Breast epithelium (tissue), 4 donors: ENCODE data around the gene TYMS. TPM values are rescaled to one million over a fixed set of nuclear protein-coding genes. Genes with fewer than 3 reads are reported as not detected.

ENCODE experiments used
- DNase-seq, 2 donors: peaks; one replicate each; pipeline ENCODE4 v3.0.0-alpha.2; 2019; ENCODE audit warnings: low spot score in 2 of 2
- H3K27ac ChIP-seq, 2 donors: fragments of 200-600 bp; sonication (generic) in 1 of 2; one replicate each; pipeline ENCODE4 v1.5.1; 2016 to 2019; ENCODE audit warnings: mild to moderate bottlenecking in 1 of 2
- H3K27me3 ChIP-seq, 2 donors: fragments of 200-600 bp; sonication (generic) in 1 of 2; one replicate each; pipeline versions ENCODE4 v1.5.1 to v1.6.0; 2017 to 2019; ENCODE audit warnings: control low read depth in 1 of 2, mild to moderate bottlenecking in 1 of 2
- H3K36me3 ChIP-seq: fragments of 200-600 bp; one replicate; pipeline ENCODE4 v1.5.1; 2019
- H3K4me1 ChIP-seq, 2 donors: fragments of 200-600 bp; sonication (generic); one replicate each; pipeline ENCODE4 v1.5.1; 2016 to 2019; ENCODE audit warnings: control low read depth in 1 of 2
- H3K4me3 ChIP-seq, 3 donors: fragments of 200-600 bp; sonication (generic); 1 replicate in 2 of 3; 2 replicates in 1 of 3; pipeline ENCODE4 v1.5.1; 2016 to 2019; ENCODE audit warnings: mild to moderate bottlenecking in 3 of 3, moderate library complexity in 2 of 3
- H3K9me3 ChIP-seq, 2 donors: fragments of 200-600 bp; sonication (generic) in 1 of 2; one replicate each; pipeline ENCODE4 v1.5.1; 2016 to 2019; ENCODE audit warnings: control low read depth in 1 of 2
- CTCF ChIP-seq, 3 donors: fragments of 450-650 bp; IDR thresholded peaks; one replicate each; pipeline ENCODE4 v1.5.1; 2016 to 2017; ENCODE audit warnings: antibody characterized with exemption in 3 of 3, mild to moderate bottlenecking in 3 of 3, moderate library complexity in 3 of 3
- POLR2A ChIP-seq: fragments of 450-650 bp; IDR thresholded peaks from one replicate; pipeline ENCODE4 v1.6.1; 2016; ENCODE audit warnings: antibody characterized with exemption, mild to moderate bottlenecking, moderate library complexity
- POLR2AphosphoS5 ChIP-seq, 3 donors: sonication (generic); formaldehyde crosslinking; IDR thresholded peaks; one replicate each; pipeline ENCODE4 v1.6.1; 2017; ENCODE audit warnings: antibody characterized with exemption in 3 of 3
- intact Hi-C: fragments of 100-400 bp; cut with DNase I; formaldehyde crosslinking; loops from one replicate; pipeline ENCODE4 v1.15.1; 2023; ENCODE audit warnings: low total_unique reads
- total RNA-seq, 3 donors: library from RNA; depleted of rRNA; stranded (reverse); fragments of >200 nt; gene quantifications; one replicate each; pipeline ENCODE4 v1.1.0, GENCODE V29; 2016

TYMS gene
- total RNA-seq, 3 donors from 2014 or later: 1.3 to 2.1 (median 2.0) TPM

- no peaks in the 10 kb centered on the region for H3K36me3 ChIP-seq
- no peaks in the 10 kb centered on the region for H3K9me3 ChIP-seq
- H3K4me1 ChIP-seq: no peaks in the 10 kb centered on the region
- intact Hi-C loops: no loop called here
- DNase-seq: no peak
- no peak overlapping the region for H3K27ac ChIP-seq
- H3K4me3 ChIP-seq: no peak overlapping the region
- TF ChIP-seq POLR2A (no peak), CTCF (IDR thresholded peaks at IDR 0.05) (no peak), POLR2AphosphoS5 (IDR thresholded peaks at IDR 0.05) (no peak)
- H3K27me3 ChIP-seq: no peaks in the 10 kb centered on the region
Observed at GRCh38 chr18:717003-717402, 59.5 kb downstream of the TYMS start.

Other genes with a start within 250 kb of the TYMS start
- 10 to 100 TPM; 11.7 to 57.3 (median 14.7) TPM for gene COLEC12, start 157.0 kb upstream of the TYMS start, total RNA-seq
- gene CETN1, start 77.3 kb upstream of the TYMS start, total RNA-seq: not detected
- gene CLUL1, start 60.7 kb upstream of the TYMS start, total RNA-seq: 1 to 10 TPM; 1.3 to 6.6 (median 3.5) TPM
- gene ENOSF1, start 55.0 kb downstream of the TYMS start, total RNA-seq: 10 to 100 TPM; 49.4 to 96.0 (median 90.1) TPM
- gene YES1, start 154.6 kb downstream of the TYMS start, total RNA-seq: 100 to 1,000 TPM; 108 to 150 (median 136) TPM
- 1 to 10 TPM in 1 of 3 donors, under 1 TPM in 1, not detected in 1; 0.33 to 1.2 TPM for gene ADCYAP1, start 247.2 kb downstream of the TYMS start, total RNA-seq